ENCODE results near the gene CRYBA1. TPM values are rescaled to one million over a fixed set of nuclear protein-coding genes. Genes with fewer than 3 reads are reported as not detected.

Gene CRYBA1
- total and polyA plus RNA-seq, 2 donors (not counting 3 experiments of a cell fraction or from before 2014, with no cell fraction given), result not detected

- intact Hi-C loops (cut with micrococcal nuclease), result no loop called here
- CTCF ChIA-PET, result interaction anchor here (0.6 to 12.1 kb wide), 9 partner anchors 9 to 91 kb away, joined by 3 to 320 read pairs (median 6); partner anchors contain the start of gene MYO18A
- FAIRE-seq, result no peak
These were observed 30.5 kb upstream of the CRYBA1 start for GRCh38 chr17:29216181-29216580.

More at GRCh38 chr17:29216181-29216580, 30.5 kb upstream of the CRYBA1 start:
- no peak overlapping the region for H3K9ac ChIP-seq (replicated peaks; ENCODE audit: extremely low read depth, insufficient read depth, low read length)
- DNase-seq (ENCODE audit: low read depth, low spot score), result no peak
- H3K9me3 ChIP-seq (replicated peaks; ENCODE audit: control insufficient read depth, insufficient read depth, low read length), result no peaks in the 10 kb centered on the region
- H3K4me1 ChIP-seq (ENCODE audit: control insufficient read depth, extremely low read depth, insufficient read depth, low read length), result no peaks in the 10 kb centered on the region
- H3K4me2 ChIP-seq (ENCODE audit: insufficient read depth, low read length), result no peak overlapping the region
- no peaks in the 10 kb centered on the region for H3K36me3 ChIP-seq (ENCODE audit: control insufficient read depth in 2 of 2, extremely low read depth in 1 of 2, insufficient read depth in 2 of 2, low read length in 2 of 2)
- no peaks in the 10 kb centered on the region for H4K20me1 ChIP-seq (replicated peaks; ENCODE audit: control insufficient read depth, extremely low read depth, insufficient read depth, low read length)
- dilution Hi-C loops (cut with MboI; ENCODE audit: extremely low pct_ligation_motif_present, low sequenced_read_pairs), result no loop called here
- H3K27me3 ChIP-seq (ENCODE audit: control insufficient read depth in 2 of 2, insufficient read depth in 2 of 2, low read length in 2 of 2), result no peaks in the 10 kb centered on the region
- H3K4me3 ChIP-seq (replicated peaks in 1 of 3; ENCODE audit: insufficient read depth in 1 of 3, low read depth in 1 of 3, low read length in 3 of 3), result no peak overlapping the region
- H3K9me1 ChIP-seq (replicated peaks; ENCODE audit: control insufficient read depth, extremely low read depth, insufficient read depth, low read length), result no peaks in the 10 kb centered on the region
- no peak overlapping the region for H2AFZ ChIP-seq (ENCODE audit: low read depth, low read length)
- H3K27ac ChIP-seq (ENCODE audit: insufficient read depth, low read depth, low read length), result no peak overlapping the region
- no peaks in the 10 kb centered on the region for H3K79me2 ChIP-seq (ENCODE audit: control insufficient read depth, insufficient read depth, low read length)
- BruUV-seq (replicated peaks), result no TSS peak
- TF ChIP-seq, protein P1, sequence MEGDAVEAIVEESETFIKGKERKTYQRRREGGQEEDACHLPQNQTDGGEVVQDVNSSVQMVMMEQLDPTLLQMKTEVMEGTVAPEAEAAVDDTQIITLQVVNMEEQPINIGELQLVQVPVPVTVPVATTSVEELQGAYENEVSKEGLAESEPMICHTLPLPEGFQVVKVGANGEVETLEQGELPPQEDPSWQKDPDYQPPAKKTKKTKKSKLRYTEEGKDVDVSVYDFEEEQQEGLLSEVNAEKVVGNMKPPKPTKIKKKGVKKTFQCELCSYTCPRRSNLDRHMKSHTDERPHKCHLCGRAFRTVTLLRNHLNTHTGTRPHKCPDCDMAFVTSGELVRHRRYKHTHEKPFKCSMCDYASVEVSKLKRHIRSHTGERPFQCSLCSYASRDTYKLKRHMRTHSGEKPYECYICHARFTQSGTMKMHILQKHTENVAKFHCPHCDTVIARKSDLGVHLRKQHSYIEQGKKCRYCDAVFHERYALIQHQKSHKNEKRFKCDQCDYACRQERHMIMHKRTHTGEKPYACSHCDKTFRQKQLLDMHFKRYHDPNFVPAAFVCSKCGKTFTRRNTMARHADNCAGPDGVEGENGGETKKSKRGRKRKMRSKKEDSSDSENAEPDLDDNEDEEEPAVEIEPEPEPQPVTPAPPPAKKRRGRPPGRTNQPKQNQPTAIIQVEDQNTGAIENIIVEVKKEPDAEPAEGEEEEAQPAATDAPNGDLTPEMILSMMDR (IDR thresholded peaks at IDR 0.05; ENCODE audit: extremely low read depth in 1 of 2, insufficient read depth in 1 of 2, low read depth in 1 of 2, low read length in 2 of 2), result no peak
- no peak for TF ChIP-seq JUN (IDR thresholded peaks at IDR 0.05; ENCODE audit: borderline replicate concordance, insufficient read depth, insufficient read length, low read depth)
- TF ChIP-seq MAX (IDR thresholded peaks at IDR 0.05; ENCODE audit: insufficient read depth, insufficient read length), result no peak
- TF ChIP-seq GATA2 (IDR thresholded peaks at IDR 0.05; ENCODE audit: insufficient read depth, insufficient read length, low read depth, low read length), result no peak
- no peak for TF ChIP-seq EZH2 (IDR thresholded peaks at IDR 0.05; ENCODE audit: borderline replicate concordance, low read depth, low read length, severe bottlenecking)
- no peak for TF ChIP-seq MYC (IDR thresholded peaks at IDR 0.05; ENCODE audit: low read depth, low read length)
- TF ChIP-seq POLR2A (IDR thresholded peaks at IDR 0.05; ENCODE audit: low read depth, low read length), result no peak
- no peak for TF ChIP-seq FOS (IDR thresholded peaks at IDR 0.05; ENCODE audit: borderline replicate concordance, insufficient read depth, low read length)
- TF ChIP-seq POLR2AphosphoS5 (IDR thresholded peaks at IDR 0.05; ENCODE audit: insufficient read depth, low read depth, low read length), result no peak
- POLR2A ChIA-PET, result no interaction called here
